NB4 (cell line): ENCODE data around the gene XYLT1.

Source experiments
- DNase-seq: peaks from one replicate; pipeline ENCODE4 v3.0.0; 2010; ENCODE audit warnings: low read depth
- H3K4me3 ChIP-seq: one replicate; pipeline ENCODE4 v1.5.1; 2011; ENCODE audit warnings: mild to moderate bottlenecking, low read depth, low read length, moderate library complexity
- MYC ChIP-seq: IDR thresholded peaks from 2 replicates; pipeline ENCODE4 v1.6.1; 2011; ENCODE audit warnings: low read depth, low read length
- POLR2A ChIP-seq: IDR thresholded peaks from 2 replicates; pipeline ENCODE4 v1.6.1; 2011; ENCODE audit warnings: mild to moderate bottlenecking; ENCODE audit not compliant: insufficient read length; ENCODE audit errors: extremely low read depth
- TF ChIP-seq, protein P1 (sequence below): IDR thresholded peaks from one replicate; pipeline ENCODE4 v1.5.1; 2012; ENCODE audit warnings: low read depth, low read length
- TF ChIP-seq, protein P2 (sequence below): IDR thresholded peaks from 2 replicates; pipeline ENCODE4 v1.6.1; 2011; ENCODE audit warnings: low read depth, low read length

Gene XYLT1

DNA sequence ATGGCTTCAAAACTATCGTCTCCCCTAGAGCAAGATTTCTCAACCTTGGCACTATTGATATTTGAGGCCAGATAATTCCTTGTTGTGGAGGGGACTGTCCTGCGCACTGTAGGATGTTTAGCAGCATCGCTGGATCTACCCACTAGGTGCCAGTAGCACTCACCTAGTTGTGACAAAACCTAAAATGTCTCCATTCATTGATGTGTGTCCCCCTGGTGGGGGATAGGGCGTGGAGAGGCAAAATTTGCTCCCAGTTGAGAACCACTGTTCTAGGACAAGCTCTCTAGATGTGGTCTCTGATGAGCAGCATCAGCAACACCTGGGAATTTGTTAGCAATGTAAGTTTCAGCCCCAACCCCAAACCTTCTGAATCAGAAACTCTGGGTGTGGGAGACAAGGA is 259.0 kb downstream of the XYLT1 start:
- DNase-seq = peak; percentile 50
- TF ChIP-seq, protein P1, sequence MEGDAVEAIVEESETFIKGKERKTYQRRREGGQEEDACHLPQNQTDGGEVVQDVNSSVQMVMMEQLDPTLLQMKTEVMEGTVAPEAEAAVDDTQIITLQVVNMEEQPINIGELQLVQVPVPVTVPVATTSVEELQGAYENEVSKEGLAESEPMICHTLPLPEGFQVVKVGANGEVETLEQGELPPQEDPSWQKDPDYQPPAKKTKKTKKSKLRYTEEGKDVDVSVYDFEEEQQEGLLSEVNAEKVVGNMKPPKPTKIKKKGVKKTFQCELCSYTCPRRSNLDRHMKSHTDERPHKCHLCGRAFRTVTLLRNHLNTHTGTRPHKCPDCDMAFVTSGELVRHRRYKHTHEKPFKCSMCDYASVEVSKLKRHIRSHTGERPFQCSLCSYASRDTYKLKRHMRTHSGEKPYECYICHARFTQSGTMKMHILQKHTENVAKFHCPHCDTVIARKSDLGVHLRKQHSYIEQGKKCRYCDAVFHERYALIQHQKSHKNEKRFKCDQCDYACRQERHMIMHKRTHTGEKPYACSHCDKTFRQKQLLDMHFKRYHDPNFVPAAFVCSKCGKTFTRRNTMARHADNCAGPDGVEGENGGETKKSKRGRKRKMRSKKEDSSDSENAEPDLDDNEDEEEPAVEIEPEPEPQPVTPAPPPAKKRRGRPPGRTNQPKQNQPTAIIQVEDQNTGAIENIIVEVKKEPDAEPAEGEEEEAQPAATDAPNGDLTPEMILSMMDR = peak; percentile 44
- TF ChIP-seq MYC (no peak), POLR2A (no peak)
- TF ChIP-seq, protein P2, sequence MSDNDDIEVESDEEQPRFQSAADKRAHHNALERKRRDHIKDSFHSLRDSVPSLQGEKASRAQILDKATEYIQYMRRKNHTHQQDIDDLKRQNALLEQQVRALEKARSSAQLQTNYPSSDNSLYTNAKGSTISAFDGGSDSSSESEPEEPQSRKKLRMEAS = no peak
- no peak overlapping the region for H3K4me3 ChIP-seq

DNA sequence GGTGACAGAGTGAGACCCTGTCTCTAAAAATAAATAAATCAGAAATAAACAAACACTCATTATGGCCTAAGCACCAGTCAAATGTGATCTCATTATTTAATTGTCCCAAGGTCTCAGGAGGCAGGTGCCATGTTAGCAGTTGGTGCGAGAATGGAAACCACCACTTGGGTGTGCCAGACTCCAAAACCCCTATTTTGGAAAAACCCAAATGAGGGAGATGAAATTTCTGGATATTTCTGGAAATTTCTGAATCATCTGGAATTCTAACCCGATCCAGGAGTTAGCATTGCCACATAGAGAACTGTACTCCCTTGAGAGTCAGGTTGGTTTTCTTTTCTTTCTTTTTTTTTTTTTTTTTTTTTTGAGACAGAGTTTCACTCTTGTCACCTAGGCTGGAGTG is 264.0 kb downstream of the XYLT1 start:
- TF ChIP-seq, protein P1 = no peak
- TF ChIP-seq POLR2A = no peak
- TF ChIP-seq, protein P2 = no peak
- no peak for TF ChIP-seq MYC
- DNase-seq = no peak
- H3K4me3 ChIP-seq = no peak overlapping the region

DNA sequence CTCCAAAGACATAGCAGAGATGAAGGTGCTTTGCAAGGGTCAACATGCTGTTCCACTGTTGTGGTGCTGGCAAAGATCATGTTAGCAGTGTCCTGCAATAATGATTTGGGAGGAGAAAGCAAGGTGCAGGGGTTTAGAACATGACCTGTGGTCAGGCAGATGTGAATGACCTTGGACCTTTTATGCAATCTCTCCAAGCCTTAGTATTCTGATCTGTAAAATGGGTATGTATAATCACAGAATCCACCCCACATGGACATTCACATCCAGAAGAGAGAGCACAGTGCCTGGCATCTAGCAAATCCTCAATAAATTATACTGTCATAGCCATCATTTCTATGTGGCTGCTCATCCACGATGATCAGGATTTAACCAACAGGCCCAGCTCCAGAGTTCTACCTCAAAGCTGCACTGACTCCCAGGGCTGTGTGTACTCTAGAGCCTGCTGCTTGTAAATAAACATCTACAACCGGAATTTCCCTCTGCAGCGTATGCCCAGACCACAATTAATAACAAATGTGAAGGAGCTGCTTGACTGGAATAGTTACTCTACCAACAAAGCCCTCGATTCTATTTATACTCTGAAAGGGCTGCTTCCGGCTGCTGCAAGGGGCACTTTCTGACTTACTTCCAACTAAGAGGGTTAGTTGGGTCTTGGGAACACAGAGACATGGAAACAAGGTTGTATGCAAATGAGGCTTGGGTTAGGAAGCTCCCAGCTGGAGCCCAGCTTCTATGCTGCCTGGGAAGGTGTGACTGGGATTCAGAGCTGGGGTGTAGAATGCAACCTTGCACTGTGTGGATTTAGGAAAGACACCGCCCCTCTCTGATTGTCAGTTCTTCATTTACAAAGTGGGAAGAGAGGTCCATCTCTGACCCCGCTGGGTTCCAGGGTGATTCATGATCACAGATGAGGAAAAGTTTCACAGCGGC is 265.2 kb downstream of the XYLT1 start:
- TF ChIP-seq POLR2A = no peak
- no peak for TF ChIP-seq MYC
- TF ChIP-seq, protein P2 = no peak
- TF ChIP-seq, protein P1 = no peak
- no peak for DNase-seq
- no peak overlapping the region for H3K4me3 ChIP-seq

DNA sequence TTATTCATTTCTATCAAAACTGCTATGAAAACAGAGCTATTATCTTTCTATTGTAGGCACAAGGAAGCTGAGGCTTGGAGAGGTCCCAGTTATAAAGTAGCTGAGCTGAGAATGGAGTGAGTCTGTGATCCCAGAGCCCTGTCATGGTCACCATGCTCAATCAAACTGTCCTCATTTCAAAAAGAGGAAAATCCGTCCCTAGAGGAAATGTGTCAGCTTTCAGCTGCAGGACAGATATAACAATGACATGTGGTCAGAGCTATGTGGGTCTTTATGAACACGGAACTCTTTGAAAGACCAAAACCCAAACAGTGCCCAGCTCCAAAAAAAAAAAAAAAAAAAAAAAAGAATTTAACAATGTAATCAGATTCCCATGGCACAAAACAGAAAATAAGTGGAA is 266.1 kb downstream of the XYLT1 start:
- no peak for DNase-seq
- no peak overlapping the region for H3K4me3 ChIP-seq
- TF ChIP-seq, protein P2 = no peak
- TF ChIP-seq MYC (no peak), POLR2A (no peak)
- TF ChIP-seq, protein P1 = no peak

DNA sequence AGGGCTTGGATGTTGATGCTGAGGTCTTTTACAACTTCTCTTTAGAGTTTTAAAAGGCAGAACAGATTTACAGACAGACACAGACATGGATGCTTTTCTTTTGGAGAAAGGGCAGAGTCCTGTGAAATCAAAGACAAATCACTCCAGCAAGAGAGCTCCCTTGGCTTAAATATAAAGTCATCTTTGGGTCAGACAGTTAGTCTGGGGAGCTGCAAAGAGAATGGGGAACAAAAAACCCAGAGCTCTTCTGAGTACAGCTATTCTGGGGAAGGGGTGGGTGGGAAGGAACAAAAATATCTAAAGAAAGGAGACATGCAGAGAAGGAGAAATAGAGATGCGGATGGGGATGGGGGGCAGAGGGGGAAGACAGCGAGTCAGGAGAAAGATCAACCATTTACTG is 266.6 kb downstream of the XYLT1 start:
- H3K4me3 ChIP-seq = no peak overlapping the region
- DNase-seq = no peak
- TF ChIP-seq POLR2A (no peak), MYC (no peak)
- TF ChIP-seq, protein P2 = no peak
- TF ChIP-seq, protein P1 = no peak
